Motor neuron (in vitro differentiated cells): Measurements from ENCODE around the gene SH2D3A. TPM values are rescaled to one million over a fixed set of nuclear protein-coding genes. Genes with fewer than 3 reads are reported as not detected.

ENCODE experiments used
- ATAC-seq, 8 experiments: fragments of 200-7000 bp; cut with Tn5 transposase; replicated peaks in 6 of 8; 2 replicates each; pipeline ENCODE4 v1.8.0; 2021; ENCODE audit warnings: mild to moderate bottlenecking in 8 of 8, moderate library complexity in 8 of 8
- H3K27ac ChIP-seq, 2 donors: fragments of 250-450 bp; sonication (Bioruptor Pico); 2 replicates each; pipeline ENCODE4 v1.9.0; 2021; ENCODE audit warnings: antibody characterized with exemption in 2 of 2, mild to moderate bottlenecking in 2 of 2, moderate library complexity in 1 of 2
- H3K4me1 ChIP-seq, 2 donors: fragments of 250-450 bp; sonication (Bioruptor Pico); replicated peaks in 1 of 2; 2 replicates each; pipeline ENCODE4 v1.6.1; 2021; ENCODE audit warnings: antibody characterized with exemption in 2 of 2, mild to moderate bottlenecking in 2 of 2, moderate library complexity in 1 of 2
- H3K4me3 ChIP-seq, 5 donors: fragments of 250-450 bp; sonication (Bioruptor Pico); 2 replicates each; pipeline ENCODE4 v1.9.0; 2021; ENCODE audit warnings: antibody characterized with exemption in 5 of 5, mild to moderate bottlenecking in 5 of 5, moderate library complexity in 4 of 5
- WGBS, 10 experiments: fragments of 450-650 bp; shearing (Covaris generic); methylation state at CpG; one replicate each; pipeline ENCODE4 v1.0.0; 2022; 5-methylcytosine and 5-hydroxymethylcytosine counted together
- in situ Hi-C, 9 experiments: fragments of 400-800 bp; cut with MboI; loops; one replicate each; pipeline ENCODE4 v1.15.0; 2021; ENCODE audit warnings: low sequenced_read_pairs in 9 of 9, low pct_unique_long_range_greater_than_20kb in 2 of 9; ENCODE audit not compliant: unreplicated experiment in 9 of 9
- total RNA-seq, 8 experiments: library from RNA; unstranded; fragments of 300-600 nt; gene quantifications; 2 replicates each; pipeline versions ENCODE4 v1.2.3 to v1.2.4, GENCODE V29; 2022

SH2D3A gene
- total RNA-seq, 8 experiments from 2014 or later: 0.07 to 3.1 (median 0.29) TPM

DNA sequence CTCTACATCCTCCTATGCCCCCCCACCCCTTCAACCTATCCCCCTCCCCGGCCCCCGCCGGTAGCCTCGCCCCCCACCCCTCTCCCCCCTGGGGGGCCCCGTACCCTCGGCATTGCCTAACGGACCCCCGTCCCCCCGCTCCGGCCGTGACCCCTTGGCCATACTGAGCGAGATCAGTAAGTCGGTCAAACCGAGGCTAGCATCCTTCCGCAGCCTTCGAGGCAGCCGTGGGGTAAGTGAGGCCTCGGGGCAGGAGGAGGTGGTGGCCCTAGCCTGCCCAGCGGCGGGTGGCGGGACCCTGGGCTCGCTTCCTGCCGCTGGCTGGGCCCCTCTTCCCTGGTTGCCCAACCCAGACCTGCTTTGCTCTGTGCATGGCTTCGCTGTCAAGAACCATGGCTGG is 21.3 kb downstream of the SH2D3A start:
- in situ Hi-C loops: no loop called here
- whole genome bisulfite sequencing, 10 experiments: 100% methylated on average over 1 of the region's 24 CpGs; no CpG with 5 or more reads in 9 of the 10 experiments
- H3K4me3 ChIP-seq: no peak overlapping the region
- no peak for ATAC-seq
- peaks cover 0 to 17% of the 10 kb centered on the region in 2 donors for H3K4me1 ChIP-seq
- no peak overlapping the region for H3K27ac ChIP-seq

DNA sequence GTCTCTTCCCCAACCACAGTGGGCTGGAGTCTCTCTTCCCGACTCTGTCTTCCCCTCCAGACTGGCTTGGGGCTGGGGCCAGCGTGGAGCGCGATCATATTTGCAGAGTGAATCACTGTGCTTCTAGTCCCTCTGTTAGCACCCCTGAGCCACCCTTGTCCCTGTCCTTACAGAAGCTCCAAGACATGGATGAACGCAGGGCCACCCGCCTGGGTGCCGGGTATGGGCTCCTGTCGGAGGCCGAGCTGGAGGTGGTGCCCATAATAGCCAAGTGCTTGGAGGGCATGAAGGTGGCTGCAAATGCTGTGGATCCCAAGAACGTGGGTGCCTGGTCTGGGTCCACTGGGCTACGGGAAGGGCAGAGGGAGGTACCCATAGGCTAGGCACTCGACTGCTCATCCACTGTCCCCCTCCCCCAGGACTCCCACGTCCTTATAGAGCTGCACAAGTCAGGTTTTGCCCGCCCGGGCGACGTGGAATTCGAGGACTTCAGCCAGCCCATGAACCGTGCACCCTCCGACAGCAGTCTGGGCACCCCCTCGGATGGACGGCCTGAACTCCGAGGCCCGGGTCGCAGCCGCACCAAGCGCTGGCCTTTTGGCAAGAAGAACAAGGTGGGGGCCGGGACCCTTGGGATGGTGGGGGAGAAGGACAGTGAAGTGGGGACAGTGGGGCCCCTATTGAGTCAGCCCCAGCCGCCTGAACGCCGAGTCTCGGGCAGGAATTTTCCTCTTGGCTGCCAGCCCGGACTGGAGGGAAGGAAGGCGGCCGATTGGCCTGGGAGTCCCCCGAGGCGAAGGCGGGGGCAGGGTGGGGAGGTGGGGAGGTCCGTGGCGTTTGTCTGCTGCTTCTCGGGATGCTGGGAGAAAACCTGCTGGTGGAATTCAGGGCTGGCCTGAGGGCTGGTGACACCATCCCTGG is 22.6 kb downstream of the SH2D3A start:
- WGBS, 10 experiments: 5 to 93% (median 50%) methylated on average over 2 to 4 of the region's 41 CpGs; no CpG with 5 or more reads in 6 of the 10 experiments
- Histone ChIP-seq H3K4me3 (no peak overlapping the region), H3K4me1 (peaks cover 0 to 17% of the 10 kb centered on the region in 2 donors), H3K27ac (no peak overlapping the region)
- peak; percentile 14 to 85 (median 52) for ATAC-seq
- in situ Hi-C loops: no loop called here

DNA sequence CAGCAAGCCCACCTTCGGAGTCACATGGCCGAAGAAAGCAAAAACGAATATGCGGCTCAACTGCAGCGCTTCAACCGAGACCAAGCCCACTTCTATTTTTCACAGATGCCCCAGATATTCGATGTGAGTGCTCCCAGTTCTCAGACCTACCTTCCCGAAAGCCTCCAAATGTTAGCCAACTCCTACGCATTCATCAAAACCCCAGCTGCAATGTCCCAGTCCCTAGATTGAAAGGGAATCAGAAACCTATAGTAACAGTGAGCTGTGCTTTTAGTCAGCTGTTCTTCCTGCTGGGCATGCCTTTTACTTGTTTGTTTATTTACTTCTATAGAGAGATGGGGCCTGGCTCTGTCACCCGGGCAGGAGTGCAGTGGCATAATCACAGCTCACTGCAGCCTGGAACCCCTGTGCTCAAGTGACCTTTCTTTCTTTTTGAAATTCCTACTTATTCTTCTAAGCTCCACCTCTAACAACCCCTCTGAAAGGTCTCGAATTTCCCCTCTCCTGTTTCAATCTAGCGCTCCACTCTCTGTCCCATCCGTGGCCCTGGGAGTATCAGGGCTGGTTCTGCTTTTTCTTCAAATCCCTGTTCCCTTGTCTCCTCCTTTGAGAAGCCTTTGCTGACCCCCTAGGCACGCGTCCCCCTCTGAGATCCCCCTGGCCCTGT is 23.4 kb downstream of the SH2D3A start:
- Histone ChIP-seq H3K4me1 (peaks cover 4 to 21% of the 10 kb centered on the region in 2 donors), H3K4me3 (no peak overlapping the region), H3K27ac (no peak overlapping the region)
- WGBS, 10 experiments: 44 to 100% (median 68%) methylated on average over 1 to 6 of the region's 15 CpGs; no CpG with 5 or more reads in 4 of the 10 experiments
- ATAC-seq: peak in 1 of 8 experiments; percentile 6
- in situ Hi-C loops: no loop called here

DNA sequence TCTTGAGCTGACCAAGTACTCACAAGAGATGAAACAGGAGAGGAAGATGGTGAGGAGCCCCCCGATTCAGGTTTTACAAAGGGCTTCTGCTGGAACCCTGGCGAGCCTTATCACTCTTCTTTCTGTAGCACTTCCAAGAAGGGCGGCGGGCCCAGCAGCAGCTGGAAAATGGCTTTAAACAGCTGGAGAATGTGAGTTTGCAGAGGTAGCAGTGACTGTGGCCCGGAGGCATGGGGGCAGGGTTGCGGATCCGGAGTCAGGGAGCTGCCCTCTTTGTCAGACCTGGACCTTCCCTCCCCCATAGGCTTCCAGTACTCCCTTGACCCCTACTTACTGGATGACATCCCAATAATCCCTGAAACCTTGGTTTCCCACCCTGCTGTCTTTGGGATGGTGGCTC is 24.2 kb downstream of the SH2D3A start:
- WGBS, 10 experiments: 77 to 100% (median 89%) methylated on average over 2 to 3 of the region's 7 CpGs; no CpG with 5 or more reads in 6 of the 10 experiments
- Histone ChIP-seq H3K27ac (no peak overlapping the region), H3K4me3 (no peak overlapping the region), H3K4me1 (peaks cover 12 to 29% of the 10 kb centered on the region in 2 donors)
- ATAC-seq: no peak
- in situ Hi-C loops: no loop called here

DNA sequence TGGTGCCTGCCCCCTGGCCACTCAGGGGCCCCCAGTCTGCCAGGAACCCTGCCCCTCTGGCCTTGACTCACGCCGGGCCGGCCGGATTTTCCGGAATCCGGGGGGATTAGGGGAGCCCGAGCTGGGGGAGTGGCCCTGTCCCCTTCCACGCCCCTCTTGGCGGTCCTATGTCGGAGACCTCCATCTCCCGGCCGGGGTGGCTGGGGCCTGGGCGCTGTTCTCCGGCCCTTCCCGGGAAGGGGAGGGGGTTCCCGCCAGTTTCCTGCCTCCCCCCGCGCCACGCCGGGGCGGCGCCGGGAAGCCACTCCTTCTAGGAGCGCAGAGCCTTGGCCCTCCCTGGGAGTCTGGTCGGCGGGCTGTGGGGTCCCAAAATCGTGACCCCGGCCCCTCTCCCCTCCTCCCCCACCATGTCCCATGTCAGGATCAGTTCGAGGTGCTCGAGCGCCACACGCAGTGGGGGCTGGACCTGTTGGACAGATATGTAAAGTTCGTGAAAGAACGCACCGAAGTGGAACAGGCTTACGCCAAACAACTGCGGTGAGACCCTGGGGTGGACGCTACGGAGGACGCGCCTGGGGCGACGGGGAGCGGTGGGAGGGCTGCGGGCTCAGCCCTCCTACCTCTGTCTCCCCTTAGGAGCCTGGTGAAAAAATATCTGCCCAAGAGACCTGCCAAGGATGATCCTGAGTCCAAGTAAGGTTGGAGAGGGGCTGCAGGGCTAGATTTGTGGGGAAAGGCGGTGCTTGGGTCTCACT is 26.5 kb downstream of the SH2D3A start:
- Histone ChIP-seq H3K4me1 (peaks cover 19 to 36% of the 10 kb centered on the region in 2 donors), H3K27ac (no peak overlapping the region), H3K4me3 (peak overlapping the region; percentile 8 to 51 (median 45))
- WGBS, 10 experiments: 12% methylated on average over 5 of the region's 46 CpGs; no CpG with 5 or more reads in 9 of the 10 experiments
- ATAC-seq: peak in 1 of 8 experiments; percentile 0
- in situ Hi-C loops: no loop called here

DNA sequence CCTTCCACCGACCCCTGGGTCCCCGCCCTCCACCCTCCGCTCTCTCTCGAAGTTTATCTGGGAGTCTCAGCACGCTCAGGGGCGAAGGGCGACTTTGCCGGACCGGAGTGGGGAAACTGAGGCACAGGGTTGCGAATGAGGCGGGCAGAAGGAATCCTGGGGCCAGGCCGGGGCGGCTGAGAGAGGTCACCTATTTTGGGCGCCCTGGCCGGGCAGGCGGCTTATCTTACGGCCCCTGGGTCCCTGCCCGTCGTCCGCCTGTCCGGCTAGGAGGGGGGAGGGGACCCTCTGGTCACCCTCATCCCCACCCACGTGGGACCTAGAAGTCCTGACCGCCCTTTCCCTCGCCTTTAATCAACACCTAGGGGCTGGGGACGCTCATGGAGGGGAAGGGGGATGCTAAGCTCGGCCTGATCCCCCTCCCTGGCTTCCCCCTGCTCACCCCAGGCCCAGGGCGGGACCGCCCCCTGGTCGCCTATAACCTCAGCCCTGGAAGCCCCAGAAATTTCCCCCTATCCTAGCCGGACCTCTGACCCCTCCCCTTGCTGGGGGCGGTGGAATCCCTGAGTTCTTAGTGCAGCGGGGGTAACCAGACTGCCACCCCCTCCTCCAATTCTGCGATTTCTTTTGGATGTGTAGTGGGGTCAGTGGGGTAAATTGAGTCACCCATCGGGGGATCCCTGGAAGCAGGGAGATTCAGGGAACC is 27.2 kb downstream of the SH2D3A start:
- H3K27ac ChIP-seq: no peak overlapping the region
- H3K4me1 ChIP-seq: peaks cover 20 to 38% of the 10 kb centered on the region in 2 donors
- peak overlapping the region; percentile 37 to 51 (median 45) for H3K4me3 ChIP-seq
- in situ Hi-C loops: loop anchor here in 1 of 9 experiments (10.0 kb wide), 1 partner anchor 125 kb away; no protein-coding TSS in a partner anchor
- WGBS, 10 experiments: 0% methylated on average over 3 of the region's 34 CpGs; no CpG with 5 or more reads in 9 of the 10 experiments
- ATAC-seq: no peak

DNA sequence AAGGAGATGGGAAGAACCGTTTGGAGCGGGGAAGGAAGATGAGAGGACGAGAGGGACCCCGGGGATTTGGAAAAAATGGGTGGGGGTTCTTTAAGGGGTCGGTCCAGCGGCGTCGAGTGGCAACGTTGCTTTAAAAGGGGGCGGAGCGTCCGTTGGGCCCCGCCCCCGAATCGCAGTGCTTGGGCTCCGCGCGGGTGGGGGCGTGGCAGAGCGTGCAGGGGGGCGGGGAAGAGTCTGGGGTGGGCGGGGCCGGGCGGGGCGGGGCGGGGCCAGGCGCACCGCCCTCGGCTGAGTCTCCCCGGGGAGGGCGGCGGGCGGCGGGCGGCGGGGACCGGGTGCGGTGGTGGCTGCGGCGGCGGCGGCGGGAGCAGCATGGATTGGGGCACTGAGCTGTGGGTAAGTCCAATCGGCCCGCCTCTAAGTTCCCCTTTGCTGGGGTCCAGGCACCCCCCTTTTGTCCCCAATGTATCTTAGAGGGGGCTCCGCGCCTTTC is 27.8 kb downstream of the SH2D3A start, which contains the start of gene TRIP10:
TSS of gene TRIP10 (plus strand) at position 291 of the 493 bp plus-strand sequence. CDS start at position 373, 82 bp downstream.
- ATAC-seq: peak in 2 of 8 experiments; percentile 0 to 2
- Histone ChIP-seq H3K4me3 (peak within 1 kb of the TSS; percentile 37 to 51 (median 45)), H3K4me1 (peaks cover 20 to 33% of the 10 kb centered on the region in 2 donors), H3K27ac (peak within 1 kb of the TSS; percentile 53 to 86)
- in situ Hi-C loops: loop anchor here in 1 of 9 experiments (10.0 kb wide), 1 partner anchor 125 kb away; no protein-coding TSS in a partner anchor
- WGBS, 10 experiments: 0% methylated on average over 1 of the region's 47 CpGs; no CpG with 5 or more reads in 9 of the 10 experiments

DNA sequence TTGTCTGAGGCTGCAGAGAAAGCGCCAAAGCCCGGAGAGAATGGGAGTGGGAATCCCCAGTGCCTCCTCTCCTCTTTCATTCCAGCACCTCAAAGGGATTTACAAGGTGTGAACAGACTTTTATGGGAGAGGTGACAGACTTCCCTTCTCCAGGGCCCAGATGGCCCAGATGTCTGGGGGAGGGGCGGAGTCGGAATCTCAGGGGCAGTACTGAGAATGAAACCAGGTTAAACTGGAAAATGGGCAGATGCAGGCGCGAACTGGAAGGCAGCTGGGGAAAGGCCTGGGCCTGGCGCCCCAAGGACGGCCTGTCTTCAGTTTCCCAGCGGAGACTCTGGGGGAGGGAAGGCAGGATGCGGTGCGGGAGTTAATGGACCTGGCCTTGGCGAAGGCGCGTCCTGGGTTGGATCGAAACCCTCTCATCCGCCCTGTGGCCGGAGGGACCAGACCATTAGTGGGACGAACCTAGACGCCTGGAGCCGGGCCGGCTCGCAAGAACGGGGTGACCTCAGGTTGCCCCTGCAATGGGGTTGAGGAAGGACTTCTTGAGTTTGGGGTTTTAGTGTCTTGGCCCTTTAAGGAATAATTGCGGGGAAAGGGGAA is 28.3 kb downstream of the SH2D3A start:
- peak overlapping the region; percentile 53 to 86 for H3K27ac ChIP-seq
- ATAC-seq: no peak
- 0 to 60% (median 3%) methylated on average over 1 to 10 of the region's 24 CpGs; no CpG with 5 or more reads in 2 of the 10 experiments for WGBS, 10 experiments
- H3K4me1 ChIP-seq: peaks cover 20 to 28% of the 10 kb centered on the region in 2 donors
- in situ Hi-C loops: loop anchor here in 1 of 9 experiments (10.0 kb wide), 1 partner anchor 126 kb away; no protein-coding TSS in a partner anchor
- H3K4me3 ChIP-seq: peak overlapping the region; percentile 37 to 51 (median 45)

DNA sequence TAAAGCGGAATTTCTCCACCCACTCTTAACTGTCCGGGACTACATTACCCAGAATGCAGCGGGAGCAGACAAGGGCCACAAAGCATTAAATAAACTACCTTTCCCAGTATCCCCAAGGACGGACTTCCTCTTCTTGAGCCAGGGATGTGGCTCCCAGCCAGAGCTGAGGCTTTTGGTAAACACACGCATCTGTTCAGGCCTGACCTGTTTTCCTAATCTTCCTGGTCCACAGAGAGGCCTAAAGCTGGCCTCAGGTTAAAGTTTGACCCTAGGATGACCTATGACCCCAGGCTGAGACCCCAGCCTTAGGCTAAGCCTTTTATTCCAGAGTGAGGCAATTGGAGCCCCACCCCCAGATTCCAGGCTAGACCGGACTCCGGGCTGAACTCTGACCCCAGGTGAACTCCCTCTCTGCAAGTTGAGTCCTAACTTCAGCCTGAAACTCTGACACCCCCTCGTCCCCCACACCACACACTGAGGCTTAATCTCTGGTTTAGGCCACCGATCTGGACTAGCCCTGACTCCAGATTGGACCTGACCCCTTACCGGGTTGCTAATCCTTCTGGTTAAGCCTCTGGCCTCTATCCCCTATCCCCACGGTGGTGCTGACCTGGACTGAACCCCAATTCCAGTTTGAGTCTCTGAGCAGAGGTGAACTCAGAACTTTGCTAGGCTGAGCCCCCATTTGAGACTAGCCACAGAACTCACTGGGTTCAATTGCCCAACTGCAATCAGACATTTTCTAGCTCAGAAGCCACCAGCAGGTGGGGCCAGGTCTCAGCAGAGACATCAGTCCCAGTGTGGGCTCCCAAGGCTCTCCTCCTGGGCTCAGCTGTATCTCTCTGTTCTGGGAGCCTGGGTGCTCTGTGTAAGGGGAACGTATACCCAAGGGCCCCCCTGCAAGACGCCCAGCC is 29.1 kb downstream of the SH2D3A start:
- peak overlapping the region; percentile 57 to 86 for H3K27ac ChIP-seq
- in situ Hi-C loops: loop anchor here in 1 of 9 experiments (10.0 kb wide), 1 partner anchor 127 kb away; no protein-coding TSS in a partner anchor
- 0 to 35% (median 10%) methylated on average over 1 to 6 of the region's 13 CpGs; no CpG with 5 or more reads in 1 of the 10 experiments for WGBS, 10 experiments
- ATAC-seq: peak in 7 of 8 experiments; percentile 1 to 13 (median 1)
- peak overlapping the region in 1 of 5 donors; percentile 6 for H3K4me3 ChIP-seq
- H3K4me1 ChIP-seq: peaks cover 20 to 26% of the 10 kb centered on the region in 2 donors

DNA sequence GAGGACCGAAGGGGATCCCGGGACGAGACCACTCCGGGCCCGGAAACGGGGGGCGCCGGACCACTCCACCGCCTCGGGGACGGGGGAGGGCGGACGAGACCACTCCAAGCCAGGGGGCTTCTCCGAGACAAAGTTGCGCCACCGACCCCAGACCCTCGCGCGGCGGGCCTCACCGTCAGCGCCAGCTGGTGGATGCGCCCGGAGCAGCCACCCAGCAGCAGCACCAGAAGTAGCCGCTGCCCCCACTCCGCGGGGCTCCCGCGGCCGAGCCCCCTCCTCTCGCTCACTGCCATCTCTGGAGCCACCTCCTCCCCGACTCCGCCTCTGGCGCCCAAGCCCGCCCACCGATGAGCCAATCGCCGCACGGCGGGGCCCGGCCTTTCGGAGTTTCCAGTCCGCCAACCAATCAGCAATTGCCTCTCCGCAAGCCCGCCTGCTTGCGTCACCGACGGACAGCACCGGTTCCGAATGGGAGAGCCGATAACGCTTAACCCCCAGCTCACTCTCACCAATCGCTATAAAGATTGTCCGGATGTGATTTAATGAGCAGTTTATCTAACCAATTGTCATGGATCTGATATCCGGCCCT is 29.9 kb downstream of the SH2D3A start, which contains the start of gene GPR108:
TSS of gene GPR108 (minus strand) at position 297 of the 589 bp plus-strand sequence. CDS start at position 293, 4 bp downstream.
- 0 to 2% (median 0%) methylated on average over 1 to 9 of the region's 55 CpGs; no CpG with 5 or more reads in 6 of the 10 experiments for WGBS, 10 experiments
- peak; percentile 70 to 85 (median 81) for ATAC-seq
- in situ Hi-C loops: loop anchor here in 1 of 9 experiments (10.0 kb wide), 1 partner anchor 127 kb away; no protein-coding TSS in a partner anchor
- H3K4me3 ChIP-seq: peak within 1 kb of the TSS; percentile 49 to 72 (median 57)
- H3K27ac ChIP-seq: peak within 1 kb of the TSS; percentile 98 to 99
- peaks cover 20 to 26% of the 10 kb centered on the region in 2 donors for H3K4me1 ChIP-seq
